Measurements from ENCODE around the gene STARD7.

STARD7 gene

GRCh38 chr2:96197546-96198255 is 10.9 kb downstream of the STARD7 start:
- DNase-seq (ENCODE audit: low spot score), result no peak

GRCh38 chr2:96195410-96196066 is 13.1 kb downstream of the STARD7 start:
- DNase-seq (ENCODE audit: low spot score), result no peak

- no peak for DNase-seq (ENCODE audit: low spot score)
Measured at GRCh38 chr2:96191937-96192670, 16.5 kb downstream of the STARD7 start.

- DNase-seq (ENCODE audit: low spot score), result no peak
Measured at GRCh38 chr2:96188821-96189526, 19.7 kb downstream of the STARD7 start.

DNA sequence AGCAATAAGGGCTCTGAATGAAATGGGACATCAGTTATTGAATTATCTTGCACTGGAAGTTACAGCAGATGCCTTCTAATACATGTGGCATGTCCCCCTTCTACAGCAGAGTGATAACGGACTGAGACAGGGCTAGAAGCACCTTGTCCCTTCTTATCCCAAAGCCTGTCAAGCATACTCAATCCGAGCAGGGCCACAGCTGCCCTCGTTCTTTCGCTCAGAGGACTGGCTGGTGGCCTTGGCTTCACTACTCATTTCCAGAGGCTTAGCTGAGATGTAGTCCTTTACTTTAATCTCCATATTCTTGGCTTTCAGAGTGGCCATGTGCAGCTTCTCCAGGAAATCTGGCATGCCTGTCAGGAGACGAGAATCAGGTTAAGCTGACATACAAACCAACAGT is 22.1 kb downstream of the STARD7 start:
- DNase-seq (ENCODE audit: low spot score), result no peak

DNA sequence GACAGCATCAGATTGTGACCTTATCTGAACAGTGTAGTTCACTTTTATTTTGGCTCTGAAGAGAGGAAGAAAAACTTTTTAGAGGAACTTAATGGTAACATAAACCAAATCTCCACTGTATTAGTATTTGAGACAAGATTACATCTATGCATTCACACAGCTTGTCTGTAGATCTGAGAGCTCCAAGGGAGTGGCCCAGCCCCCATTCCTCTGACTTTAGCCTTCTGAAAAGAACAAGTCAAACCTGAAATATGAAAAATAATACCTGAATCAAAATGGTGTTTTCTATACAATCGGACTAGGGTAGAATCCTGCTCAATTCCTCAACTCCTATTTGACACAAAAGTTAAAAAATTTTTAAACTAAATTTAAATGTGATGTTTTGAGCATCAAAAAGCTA is 23.1 kb downstream of the STARD7 start:
- DNase-seq (ENCODE audit: low spot score), result no peak

- DNase-seq (ENCODE audit: low spot score), result no peak
Measured at GRCh38 chr2:96184989-96185388, 23.6 kb downstream of the STARD7 start.

DNA sequence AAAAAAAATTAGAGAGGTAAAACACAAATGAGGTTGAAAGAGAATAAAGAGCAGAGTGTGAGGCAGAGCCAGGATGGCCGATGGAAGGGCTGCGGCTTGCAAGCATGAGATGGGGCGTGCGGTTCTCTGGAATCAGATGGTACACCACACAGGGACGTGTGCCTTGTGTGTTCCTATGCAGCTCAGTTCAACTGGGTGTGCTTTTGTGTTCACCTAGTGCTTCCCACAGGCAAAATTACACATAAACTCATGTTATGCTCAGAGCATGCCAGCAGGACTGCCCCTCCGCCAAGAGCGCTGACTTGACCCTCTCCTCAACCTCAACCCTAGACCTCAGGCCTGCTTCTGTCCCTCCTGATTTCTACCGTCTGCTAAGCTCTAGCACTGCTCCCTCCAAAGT is 24.4 kb downstream of the STARD7 start:
- DNase-seq (ENCODE audit: low spot score), result no peak

- DNase-seq (ENCODE audit: low spot score), result no peak
Measured at GRCh38 chr2:96181529-96181928, 27.1 kb downstream of the STARD7 start.

DNA sequence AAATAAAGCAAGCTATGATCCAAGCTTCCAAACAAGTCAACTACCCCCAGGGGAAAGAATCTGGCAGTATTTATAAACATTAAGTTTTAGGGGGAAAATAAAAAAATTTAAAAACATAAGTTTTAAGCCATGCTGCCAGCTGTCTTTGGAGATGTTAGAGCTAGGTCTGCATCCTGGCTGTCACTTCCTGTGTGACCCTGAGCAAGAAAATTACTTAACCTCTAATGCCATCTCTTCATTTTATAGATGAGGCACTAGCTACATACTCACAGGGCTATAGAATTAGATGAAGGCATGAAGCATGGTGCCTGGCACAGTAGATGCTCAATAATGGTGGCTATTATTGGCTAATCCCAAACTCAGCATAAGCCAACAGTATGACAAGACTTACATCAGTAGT is 28.1 kb downstream of the STARD7 start:
- DNase-seq (ENCODE audit: low spot score), result no peak

GRCh38 chr2:96180002-96180401 is 28.6 kb downstream of the STARD7 start:
- DNase-seq (ENCODE audit: low spot score), result no peak

GRCh38 chr2:96176661-96177060 is 32.0 kb downstream of the STARD7 start:
- no peak for DNase-seq (ENCODE audit: low spot score)

DNA sequence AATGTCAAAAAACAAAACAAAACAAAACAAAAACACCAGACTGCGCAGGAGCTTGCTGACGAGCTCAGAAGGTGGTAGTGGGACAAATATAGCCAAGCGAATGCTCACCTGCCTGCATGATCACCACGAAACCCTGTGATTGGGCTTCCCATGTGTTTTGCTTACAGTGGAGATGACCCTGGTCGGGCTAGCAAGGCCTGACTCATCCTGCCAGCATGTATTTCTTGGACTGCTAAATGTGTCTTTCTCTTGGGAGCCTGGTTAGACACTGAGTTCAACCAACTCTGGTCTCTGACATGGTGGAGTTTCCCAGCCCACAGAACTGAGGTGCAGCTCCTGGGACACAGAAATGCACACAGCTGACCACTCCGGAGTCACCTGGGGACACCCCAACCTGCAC is 32.7 kb downstream of the STARD7 start:
- no peak for DNase-seq (ENCODE audit: low spot score)

GRCh38 chr2:96174251-96175144 is 34.1 kb downstream of the STARD7 start:
- DNase-seq (ENCODE audit: low spot score), result peak; percentile 68

DNA sequence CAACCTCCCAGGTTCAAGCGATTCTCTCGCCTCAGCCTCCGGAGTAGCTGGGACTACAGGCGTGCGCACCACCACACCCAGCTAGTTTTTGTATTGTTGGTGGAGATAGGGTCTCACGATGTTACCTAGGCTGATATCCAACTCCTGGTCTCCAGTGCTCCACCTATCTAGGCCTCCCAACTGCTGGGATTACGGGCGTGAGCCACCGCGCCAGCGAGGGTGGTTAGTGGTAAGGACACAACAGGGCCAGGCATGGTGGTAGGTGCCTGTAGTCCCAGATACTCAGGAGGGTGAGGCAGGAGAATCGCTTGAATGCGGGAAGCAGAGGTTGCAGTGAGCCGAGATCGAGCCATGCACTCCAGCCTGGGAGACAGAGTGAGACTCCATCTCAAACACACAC is 36.8 kb downstream of the STARD7 start:
- no peak for DNase-seq (ENCODE audit: low spot score)

- no peak for DNase-seq (ENCODE audit: low spot score)
Measured at GRCh38 chr2:96170626-96171025, 38.0 kb downstream of the STARD7 start.

DNA sequence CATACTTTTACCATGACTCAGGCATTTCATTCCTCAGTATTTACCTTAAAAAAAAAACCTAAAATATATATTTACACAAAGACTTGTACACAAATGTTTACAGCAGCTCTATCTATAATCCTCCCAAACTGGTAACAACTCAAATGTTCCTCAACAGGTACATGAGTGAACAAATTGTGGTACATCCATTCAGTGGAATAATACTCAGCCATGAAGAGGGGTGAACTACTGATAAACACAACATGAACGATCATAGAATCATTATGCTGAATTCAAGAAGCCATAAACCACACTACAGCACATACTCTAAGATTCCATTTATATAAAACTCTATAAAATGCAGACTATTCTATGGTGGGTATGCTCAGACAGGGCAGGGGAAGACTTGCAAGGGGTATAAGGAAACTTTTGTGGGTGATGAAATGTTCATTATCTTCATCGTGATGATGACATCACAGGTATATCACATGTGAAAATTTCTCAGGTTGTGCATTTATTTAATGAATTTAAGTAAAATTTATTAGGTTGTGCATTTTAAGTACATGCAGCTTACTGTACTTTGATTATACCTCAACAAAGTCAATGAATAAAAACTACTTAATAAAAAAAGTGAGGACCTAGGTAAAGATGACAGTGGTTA is 38.6 kb downstream of the STARD7 start:
- DNase-seq (ENCODE audit: low spot score), result no peak

DNA sequence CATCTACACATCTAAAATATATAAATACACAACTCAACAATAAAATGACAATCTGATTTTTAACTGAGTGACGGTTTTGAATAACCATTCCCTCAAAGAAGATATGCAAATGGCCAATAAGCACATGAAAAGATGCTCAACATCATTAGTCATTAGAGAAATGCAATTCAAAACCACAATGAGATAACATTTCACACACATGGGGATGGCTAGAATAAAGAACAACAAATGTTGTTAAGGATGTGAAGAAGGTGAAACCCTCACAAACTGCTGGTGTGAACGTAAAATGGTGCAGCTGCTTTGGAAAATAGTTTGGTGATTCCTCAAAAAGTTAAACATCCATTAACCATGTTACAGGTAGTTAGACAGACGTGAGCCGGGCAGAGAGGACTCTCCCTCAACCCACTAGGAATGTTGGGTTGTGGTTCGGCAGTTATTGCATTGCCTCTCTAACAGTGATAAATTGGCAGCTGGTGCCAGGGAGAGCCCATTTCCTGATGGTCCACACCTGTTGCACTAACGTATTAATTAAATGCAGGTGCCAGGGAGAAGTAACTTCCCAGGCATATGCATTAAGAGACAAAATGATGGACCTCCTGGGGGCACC is 41.1 kb downstream of the STARD7 start:
- DNase-seq (ENCODE audit: low spot score), result no peak

DNA sequence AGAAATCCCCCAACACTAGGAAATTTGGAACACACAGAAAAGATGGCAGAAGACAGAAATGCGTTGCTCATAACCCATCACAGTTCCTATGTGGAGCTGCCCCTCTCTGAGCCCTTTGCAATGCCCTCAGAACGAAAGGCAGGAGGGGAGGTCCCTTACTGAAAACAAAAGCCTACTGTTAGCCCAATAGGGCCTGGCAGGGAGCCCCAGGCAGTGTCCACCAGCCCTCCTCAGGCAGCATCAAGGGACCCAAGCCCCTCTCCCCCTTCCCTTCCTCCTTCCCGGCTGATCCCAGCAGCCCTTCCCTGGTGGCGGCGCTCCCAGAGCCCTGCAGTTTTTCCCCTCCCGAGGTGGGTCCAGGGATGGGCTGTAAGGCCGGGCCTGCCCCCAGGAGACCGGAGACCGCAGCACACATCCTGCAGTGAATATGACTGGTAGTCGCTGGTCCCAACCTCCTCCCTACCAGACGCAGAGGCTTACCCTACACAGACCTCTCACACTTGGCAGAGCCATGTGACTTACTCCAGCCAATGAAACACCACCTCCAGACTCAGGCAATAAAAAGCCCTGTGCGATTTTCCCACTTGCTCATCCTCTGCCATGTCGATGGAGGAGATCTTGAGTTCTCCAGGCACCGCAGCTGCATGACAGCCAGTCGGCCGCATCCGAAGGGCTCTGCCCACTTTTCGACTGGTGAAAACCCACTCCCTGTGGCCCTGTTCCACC is 44.0 kb downstream of the STARD7 start:
- peak; percentile 81 for DNase-seq (ENCODE audit: low spot score)
